Measurements from ENCODE around the gene ERO1B. TPM values are rescaled to one million over a fixed set of nuclear protein-coding genes. Genes with fewer than 3 reads are reported as not detected.

Gene ERO1B
- total RNA-seq, 1 experiment from 2014 or later, result 6.4 TPM

DNA sequence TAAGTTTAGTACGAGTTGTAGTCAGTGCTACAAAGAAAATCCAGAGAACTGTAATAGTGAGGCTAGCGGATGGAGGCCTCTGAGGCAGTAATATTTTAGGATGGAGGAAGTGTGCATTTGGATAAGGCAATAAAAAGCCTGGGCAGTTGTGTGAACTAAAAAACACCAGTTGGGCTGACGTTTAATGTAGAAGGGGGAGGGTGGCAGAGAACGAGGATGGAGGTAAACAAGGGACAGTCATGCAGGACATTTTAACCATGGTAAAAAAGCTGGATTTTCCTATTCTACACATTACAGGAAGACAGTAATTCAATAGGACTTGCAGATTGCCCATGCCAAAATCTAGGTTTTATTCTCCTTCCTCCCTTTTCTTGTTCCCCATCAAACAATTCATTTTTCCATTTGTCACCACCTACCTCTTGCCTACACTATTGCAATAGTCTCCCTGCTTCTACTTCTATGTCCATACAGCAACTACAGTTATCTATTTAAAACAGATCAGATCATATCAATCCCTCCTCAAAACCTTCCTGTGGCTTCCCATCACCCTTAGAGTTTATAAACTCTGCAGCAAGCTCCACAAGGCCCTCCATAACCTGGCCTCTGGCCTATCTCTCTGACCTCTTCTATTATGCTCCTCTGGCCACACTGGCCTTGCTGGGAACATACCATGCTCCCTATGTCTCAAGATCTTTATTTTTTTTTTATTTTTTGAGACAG, 27.7 kb downstream of the ERO1B start:
- TF ChIP-seq, protein P1, sequence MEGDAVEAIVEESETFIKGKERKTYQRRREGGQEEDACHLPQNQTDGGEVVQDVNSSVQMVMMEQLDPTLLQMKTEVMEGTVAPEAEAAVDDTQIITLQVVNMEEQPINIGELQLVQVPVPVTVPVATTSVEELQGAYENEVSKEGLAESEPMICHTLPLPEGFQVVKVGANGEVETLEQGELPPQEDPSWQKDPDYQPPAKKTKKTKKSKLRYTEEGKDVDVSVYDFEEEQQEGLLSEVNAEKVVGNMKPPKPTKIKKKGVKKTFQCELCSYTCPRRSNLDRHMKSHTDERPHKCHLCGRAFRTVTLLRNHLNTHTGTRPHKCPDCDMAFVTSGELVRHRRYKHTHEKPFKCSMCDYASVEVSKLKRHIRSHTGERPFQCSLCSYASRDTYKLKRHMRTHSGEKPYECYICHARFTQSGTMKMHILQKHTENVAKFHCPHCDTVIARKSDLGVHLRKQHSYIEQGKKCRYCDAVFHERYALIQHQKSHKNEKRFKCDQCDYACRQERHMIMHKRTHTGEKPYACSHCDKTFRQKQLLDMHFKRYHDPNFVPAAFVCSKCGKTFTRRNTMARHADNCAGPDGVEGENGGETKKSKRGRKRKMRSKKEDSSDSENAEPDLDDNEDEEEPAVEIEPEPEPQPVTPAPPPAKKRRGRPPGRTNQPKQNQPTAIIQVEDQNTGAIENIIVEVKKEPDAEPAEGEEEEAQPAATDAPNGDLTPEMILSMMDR (IDR thresholded peaks at IDR 0.05; ENCODE audit: unreplicated experiment), result no peak
- no peaks in the 10 kb centered on the region for H3K36me3 Mint-ChIP-seq (ENCODE audit: insufficient read depth, unreplicated experiment)
- H3K4me3 Mint-ChIP-seq (ENCODE audit: low read depth, unreplicated experiment), result no peak overlapping the region
- BruUV-seq (replicated peaks), result no TSS peak
- peaks cover 10% of the 10 kb centered on the region for H3K9me3 Mint-ChIP-seq (ENCODE audit: low read depth, unreplicated experiment)
- no peak overlapping the region for H3K27ac Mint-ChIP-seq (ENCODE audit: unreplicated experiment)
- DNase-seq, result no peak
- H3K27me3 Mint-ChIP-seq (ENCODE audit: unreplicated experiment), result no peaks in the 10 kb centered on the region
- no peaks in the 10 kb centered on the region for H3K4me1 Mint-ChIP-seq (ENCODE audit: low read depth, unreplicated experiment)
- CTCF ChIA-PET, result no interaction called here
- intact Hi-C loops (cut with micrococcal nuclease; ENCODE audit: unreplicated experiment), result no loop called here

DNA sequence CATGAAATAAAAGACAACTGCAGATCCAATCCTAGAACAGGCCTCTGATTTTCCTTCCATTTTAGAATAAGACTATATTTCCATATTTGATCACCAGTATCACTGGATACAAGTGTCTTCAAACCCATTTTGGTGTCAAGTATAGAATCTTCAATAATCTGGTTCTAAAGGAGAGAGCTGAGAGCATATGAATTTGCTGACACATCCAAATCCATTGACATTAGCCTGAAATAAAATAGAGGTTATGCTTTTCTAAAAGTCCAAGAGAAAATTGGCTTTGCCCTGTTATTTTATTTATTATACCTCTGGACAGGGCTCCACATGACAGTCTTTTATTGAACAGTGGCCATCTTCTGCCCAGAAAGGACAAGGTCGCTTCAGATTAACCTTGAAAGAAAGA, 28.6 kb downstream of the ERO1B start:
- H3K27me3 Mint-ChIP-seq (ENCODE audit: unreplicated experiment), result no peaks in the 10 kb centered on the region
- intact Hi-C loops (cut with micrococcal nuclease; ENCODE audit: unreplicated experiment), result no loop called here
- H3K36me3 Mint-ChIP-seq (ENCODE audit: insufficient read depth, unreplicated experiment), result no peaks in the 10 kb centered on the region
- H3K4me3 Mint-ChIP-seq (ENCODE audit: low read depth, unreplicated experiment), result no peak overlapping the region
- TF ChIP-seq, protein P1 (IDR thresholded peaks at IDR 0.05; ENCODE audit: unreplicated experiment), result no peak
- no peak for DNase-seq
- H3K9me3 Mint-ChIP-seq (ENCODE audit: low read depth, unreplicated experiment), result peaks cover 8% of the 10 kb centered on the region
- no peak overlapping the region for H3K27ac Mint-ChIP-seq (ENCODE audit: unreplicated experiment)
- CTCF ChIA-PET, result no interaction called here
- BruUV-seq (replicated peaks), result no TSS peak
- H3K4me1 Mint-ChIP-seq (ENCODE audit: low read depth, unreplicated experiment), result no peaks in the 10 kb centered on the region

DNA sequence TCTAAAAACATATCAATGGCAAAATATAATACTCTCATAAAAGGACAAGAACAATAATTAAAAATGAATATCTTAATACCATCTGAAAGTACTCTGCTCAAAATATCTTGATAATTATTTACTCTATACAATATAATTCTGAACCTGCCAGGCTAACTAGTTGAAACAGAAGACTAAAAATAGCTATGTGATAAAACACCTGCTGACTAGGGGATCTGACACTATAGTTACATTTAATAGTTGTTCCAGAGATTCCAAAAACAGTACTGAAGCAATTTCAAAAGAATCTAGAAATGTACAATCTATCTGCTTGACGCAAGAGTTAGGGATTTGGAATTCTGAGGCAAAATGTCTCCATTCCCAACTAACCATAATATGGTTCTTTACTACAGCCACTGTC, 30.2 kb downstream of the ERO1B start:
- intact Hi-C loops (cut with micrococcal nuclease; ENCODE audit: unreplicated experiment), result no loop called here
- DNase-seq, result no peak
- Mint-ChIP-seq H3K27me3 (ENCODE audit: unreplicated experiment) (no peaks in the 10 kb centered on the region), H3K9me3 (ENCODE audit: low read depth, unreplicated experiment) (no peaks in the 10 kb centered on the region), H3K4me1 (ENCODE audit: low read depth, unreplicated experiment) (no peaks in the 10 kb centered on the region), H3K4me3 (ENCODE audit: low read depth, unreplicated experiment) (no peak overlapping the region), H3K27ac (ENCODE audit: unreplicated experiment) (no peak overlapping the region), H3K36me3 (ENCODE audit: insufficient read depth, unreplicated experiment) (no peaks in the 10 kb centered on the region)
- TF ChIP-seq, protein P1 (IDR thresholded peaks at IDR 0.05; ENCODE audit: unreplicated experiment), result no peak
- CTCF ChIA-PET, result no interaction called here
- BruUV-seq (replicated peaks), result no TSS peak

DNA sequence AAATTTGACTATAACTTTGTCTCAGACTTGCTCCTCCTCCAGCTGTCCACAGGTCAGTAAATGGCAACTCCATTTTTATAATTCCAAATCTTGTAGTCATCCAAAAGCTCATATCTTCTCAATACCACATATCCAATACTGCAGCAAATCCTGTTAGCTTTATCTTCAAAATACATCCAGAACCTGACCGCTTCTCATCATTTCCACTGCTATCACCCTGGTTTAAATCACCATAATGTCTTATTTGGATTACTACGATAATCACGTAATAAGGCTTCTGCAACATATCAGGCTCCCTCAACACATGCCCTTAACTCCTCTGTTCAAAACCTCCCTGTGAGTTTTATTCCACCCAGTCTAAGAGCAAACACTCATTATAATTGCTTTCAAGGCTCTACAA, 34.5 kb downstream of the ERO1B start:
- TF ChIP-seq, protein P1 (IDR thresholded peaks at IDR 0.05; ENCODE audit: unreplicated experiment), result no peak
- no peaks in the 10 kb centered on the region for H3K27me3 Mint-ChIP-seq (ENCODE audit: unreplicated experiment)
- H3K4me3 Mint-ChIP-seq (ENCODE audit: low read depth, unreplicated experiment), result no peak overlapping the region
- BruUV-seq (replicated peaks), result no TSS peak
- CTCF ChIA-PET, result no interaction called here
- no peak overlapping the region for H3K27ac Mint-ChIP-seq (ENCODE audit: unreplicated experiment)
- no peaks in the 10 kb centered on the region for H3K36me3 Mint-ChIP-seq (ENCODE audit: insufficient read depth, unreplicated experiment)
- DNase-seq, result no peak
- no peaks in the 10 kb centered on the region for H3K4me1 Mint-ChIP-seq (ENCODE audit: low read depth, unreplicated experiment)
- intact Hi-C loops (cut with micrococcal nuclease; ENCODE audit: unreplicated experiment), result no loop called here
- no peaks in the 10 kb centered on the region for H3K9me3 Mint-ChIP-seq (ENCODE audit: low read depth, unreplicated experiment)
